HG03520 (cell line): ENCODE measurements around the gene POLE.

Experiments used
- ATAC-seq: cut with Tn5 transposase; IDR thresholded peaks from one replicate; pipeline ENCODE4 v1.9.1; 2021; ENCODE audit warnings: mild to moderate bottlenecking, moderate library complexity; ENCODE audit not compliant: unreplicated experiment

POLE gene

DNA sequence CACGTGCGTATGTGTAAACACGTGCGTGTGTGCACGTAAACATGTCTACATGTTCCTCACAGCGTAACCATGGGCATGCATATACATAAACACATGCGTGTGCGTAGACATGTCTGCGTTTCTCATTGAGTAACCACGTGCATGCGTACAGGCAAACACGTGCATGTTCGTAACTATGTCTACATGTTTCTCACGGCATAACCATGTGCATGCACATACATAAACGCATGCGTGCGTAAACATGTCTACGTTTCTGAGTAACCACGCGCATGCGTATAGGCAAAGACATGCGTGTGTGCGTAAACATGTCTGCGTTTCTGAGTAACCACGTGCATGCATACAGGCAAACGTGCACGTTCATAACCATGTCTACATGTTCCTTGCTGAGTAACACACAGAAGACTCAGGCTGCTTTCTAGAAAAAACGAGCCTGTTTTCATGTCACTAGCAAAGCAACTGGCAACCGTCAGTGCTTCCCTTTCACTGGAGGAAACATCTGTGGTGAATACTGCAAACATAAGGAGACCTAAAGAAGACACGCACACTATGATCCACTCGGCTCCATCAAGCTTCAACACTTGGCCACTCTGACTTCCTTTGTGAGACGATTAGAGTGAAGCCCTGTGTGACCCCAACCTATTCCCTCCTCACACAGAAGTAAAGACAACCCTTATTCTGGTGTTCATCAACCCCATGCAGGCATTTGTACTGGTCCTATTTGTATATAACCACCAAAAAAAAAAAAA is 28.8 kb downstream of the POLE start:
- ATAC-seq: no peak

DNA sequence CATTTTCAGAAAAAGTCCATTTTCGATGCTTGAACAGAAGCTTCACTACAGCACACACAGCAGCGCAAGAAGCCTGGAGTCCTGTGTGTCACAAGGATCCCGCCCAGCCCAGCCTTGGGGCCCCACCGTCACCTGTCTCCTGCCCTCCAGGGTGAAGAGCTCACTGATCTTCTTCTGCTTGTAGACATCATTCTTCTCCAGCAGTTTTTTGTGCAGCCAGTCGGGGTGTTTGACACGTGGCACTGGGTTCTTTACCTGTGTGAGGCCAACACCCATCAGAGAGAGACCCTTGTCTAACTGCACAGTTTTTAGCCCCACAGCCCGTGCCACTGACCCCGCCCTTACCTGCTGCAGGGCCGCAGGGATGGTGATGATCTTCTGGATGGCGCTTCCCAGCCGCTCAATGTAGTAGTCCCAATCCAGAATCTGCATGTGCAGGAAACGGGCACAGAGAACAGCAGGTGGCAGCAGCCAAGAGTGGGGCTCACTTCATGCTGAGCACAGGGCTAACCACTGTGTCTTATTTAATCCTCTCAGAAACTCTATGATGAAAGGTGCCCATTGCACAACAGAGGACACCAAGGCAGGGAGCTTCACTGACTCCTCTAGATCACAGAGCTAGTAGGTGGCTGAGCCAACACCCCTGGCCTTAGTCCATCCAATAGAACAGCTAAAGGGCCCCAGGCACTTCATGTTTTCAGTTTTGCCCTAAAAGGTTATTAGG is 30.0 kb downstream of the POLE start:
- no peak for ATAC-seq

DNA sequence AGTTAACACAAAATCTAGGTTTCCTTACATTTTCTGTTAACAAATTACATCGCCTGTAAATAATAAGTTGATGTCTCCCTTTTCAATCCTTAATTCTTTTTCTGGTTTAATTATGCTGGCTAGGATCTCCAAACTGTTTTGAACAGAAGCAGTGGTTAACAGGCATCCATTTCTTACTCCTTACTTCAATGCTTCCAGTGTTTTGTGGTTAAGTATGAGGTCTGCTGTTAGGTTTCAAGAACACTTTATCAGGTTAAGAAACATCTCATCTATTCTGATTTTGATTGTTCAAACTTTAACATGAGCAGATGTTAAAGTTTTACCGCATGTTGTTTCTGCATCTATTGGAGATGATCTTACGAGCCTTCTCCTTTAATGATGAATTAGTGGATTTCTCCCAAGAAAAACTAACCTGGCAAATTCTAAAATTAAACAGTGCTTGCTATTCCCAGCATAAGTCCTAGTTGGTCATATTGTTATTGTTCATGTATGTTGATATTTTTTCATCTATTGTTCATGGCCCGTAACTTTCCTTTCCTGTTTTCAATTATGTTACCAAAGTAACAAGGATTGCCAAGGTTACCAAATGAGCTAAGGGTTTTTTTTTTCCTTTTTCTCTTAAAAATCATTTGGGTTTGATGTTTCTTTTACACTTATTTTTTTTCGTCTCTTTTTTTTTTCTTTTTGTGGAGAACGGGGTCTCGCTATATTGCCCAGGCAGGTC is 33.4 kb downstream of the POLE start:
- ATAC-seq: no peak

DNA sequence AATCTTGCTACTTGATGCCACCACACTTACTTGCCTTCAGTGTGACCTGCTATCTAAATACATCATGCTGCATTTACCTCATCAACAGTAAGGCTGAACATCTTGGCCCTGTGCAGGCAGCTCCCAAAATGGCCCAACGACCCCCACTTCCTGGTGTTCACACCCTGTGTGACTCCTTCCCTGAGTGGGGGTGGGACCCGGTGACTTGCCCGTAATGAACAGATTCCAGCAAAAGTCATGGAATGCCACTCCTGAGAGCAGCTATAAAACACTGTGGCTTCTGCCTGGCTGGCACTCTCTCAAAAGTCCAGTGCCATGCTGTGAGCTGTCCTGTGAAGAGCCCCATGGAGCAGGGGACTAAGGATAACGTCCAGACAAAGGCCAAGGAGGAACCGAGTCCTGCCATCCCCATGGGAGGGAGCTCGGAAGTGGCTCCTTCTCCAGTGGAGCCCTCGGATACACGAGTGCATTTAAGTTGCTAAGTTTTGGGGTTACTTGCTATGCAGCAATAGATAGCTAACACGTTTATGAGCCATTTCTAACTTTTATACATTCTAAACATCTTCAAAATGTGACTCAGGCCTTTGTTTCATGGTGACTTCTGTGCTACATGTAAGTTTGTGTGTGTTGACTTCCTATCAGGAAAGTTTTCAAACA is 35.6 kb downstream of the POLE start:
- ATAC-seq: no peak

DNA sequence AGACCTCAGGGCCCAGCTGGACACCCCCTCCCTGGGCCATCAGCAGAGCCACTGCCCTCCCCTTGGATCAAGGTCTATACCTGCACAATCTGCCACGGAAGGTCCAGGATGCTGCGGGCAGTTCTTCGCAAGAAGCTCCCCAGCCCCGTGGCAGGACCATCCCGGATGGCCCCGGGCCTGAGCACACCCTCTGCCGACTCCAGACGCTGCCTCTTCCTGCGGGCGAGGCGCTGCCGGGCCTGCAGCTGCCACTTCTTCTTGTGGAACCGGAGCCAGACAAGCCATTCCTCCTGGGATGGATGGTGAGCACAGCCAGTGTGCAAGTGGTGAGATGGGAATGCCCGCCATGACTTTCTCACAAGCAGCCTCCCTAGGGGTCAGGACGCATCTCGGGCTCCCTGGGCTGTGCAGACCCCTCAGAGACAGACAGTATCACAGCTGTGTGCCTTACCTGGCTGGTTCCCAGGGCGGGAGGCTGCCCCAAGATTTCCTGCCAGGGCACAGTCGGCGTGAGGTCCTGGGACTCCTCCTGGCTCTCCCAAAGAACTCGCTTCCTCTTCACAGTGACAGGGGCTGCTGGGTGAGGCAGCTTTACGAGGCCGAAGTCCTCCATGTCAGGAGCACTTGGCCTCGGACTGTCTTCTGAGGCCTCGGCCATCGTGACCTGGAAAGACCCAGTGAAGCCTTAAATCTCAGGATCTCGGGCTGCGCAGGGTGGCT is 37.8 kb downstream of the POLE start:
- ATAC-seq: no peak

DNA sequence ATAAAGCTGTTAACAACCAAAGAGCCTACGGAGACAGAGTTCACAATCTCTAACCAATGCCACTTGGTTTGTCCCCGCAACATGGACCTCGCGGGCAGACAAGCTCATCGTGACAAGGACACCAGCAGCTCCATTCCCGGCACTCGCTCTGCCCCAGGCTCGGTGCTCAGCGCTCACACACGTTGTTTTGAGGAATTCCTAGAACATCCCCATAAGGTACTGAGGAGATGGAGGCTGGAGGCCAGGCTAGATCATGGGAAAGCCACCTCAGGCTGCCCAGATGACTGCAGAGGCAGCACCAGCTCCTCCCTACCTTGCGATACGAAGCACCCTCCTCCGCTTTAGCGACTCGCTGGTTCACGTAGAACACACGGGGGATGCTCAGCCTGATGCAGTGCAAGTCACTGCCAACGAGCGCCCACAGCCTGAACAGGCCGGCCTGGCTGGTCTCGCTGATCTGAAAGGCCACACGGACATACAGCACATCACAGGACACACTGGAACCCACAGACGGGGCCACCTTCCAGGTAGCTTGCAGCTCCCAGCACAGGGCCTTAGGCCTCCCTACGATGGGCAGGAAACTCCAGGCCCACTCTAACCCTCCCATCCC is 38.4 kb downstream of the POLE start:
- ATAC-seq: no peak

DNA sequence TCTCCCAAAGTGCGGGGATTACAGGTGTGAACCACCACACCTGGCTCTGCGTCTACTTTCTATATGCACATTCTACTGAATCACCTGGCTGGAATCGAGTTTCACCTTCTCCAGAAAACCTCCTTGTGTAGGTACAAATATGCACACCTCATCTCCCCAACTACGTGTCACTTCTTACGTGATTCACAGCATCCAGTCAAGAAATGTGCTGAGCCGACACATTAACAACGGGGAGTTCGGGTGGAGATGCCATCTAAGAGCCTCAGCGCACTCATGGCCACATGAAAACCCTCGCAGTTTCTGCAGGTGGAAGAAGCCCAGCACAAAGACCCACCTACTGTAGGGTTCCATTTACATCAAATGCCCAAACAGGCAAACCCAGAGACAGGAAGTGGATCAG is 39.3 kb downstream of the POLE start:
- no peak for ATAC-seq

DNA sequence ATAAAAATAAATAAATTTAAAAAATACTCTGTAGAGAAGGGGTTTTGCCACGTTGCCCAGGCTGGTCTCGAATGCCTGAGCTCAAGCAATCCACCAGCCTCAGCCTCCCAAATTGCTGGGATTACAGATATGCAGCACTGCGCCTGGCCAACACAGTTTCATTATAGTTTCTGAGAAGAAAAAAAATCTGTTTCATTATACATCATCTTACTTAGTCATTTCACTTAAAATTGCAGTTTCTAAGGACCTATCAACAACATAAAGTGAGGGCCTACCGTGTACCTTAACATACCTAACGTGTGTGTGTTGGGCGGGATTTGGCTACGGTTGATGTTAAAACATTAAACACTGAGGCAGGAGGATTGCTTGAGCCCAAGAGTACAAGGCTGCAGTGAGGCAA is 40.3 kb downstream of the POLE start:
- no peak for ATAC-seq

DNA sequence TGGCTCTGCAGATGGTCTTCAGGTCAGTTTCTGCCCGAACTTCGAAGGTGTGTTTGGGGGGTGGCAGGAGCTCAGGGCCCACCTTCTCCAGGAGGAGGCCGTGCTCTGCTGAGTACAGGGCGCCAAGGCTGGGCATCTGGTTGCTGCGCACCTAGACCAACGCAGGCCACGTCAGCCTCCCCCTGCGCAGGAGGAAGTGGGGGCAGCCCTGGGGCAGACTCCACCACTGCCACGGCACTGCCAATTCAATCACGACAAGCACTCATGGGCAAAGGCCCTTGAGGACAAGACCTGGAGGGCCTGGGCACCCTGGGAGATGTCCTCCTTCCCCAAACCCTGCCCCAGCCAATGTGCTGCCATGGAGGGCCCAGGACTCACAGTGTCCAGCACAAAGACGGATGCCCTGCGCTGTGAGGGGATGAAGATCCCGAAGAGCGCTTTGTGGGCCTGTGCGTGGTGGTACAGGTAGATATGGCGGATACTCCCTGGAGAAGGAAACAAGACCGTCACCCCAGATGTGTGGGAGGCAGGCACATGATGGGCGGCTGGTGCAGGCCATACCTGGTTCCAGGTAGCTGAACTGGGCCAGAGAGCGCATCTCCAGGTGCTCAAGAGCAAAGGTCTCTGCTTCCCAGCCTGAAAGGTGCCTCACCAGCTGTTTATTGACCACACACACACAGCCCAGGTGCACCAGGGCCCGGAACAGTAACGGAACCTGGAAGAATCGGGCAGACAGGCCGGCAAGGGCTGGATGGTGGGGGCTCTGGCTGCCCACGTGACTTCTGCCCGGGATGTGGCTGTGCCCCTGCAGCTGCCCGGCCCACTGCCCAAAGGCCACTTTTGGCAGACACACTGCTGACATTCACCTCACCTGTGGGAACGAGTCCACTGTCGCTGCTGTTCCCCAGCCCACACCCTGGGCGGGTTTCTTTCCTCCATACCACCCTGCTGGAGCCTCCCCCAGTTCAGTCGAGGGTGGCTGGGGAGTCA is 44.0 kb downstream of the POLE start:
- ATAC-seq: no peak

DNA sequence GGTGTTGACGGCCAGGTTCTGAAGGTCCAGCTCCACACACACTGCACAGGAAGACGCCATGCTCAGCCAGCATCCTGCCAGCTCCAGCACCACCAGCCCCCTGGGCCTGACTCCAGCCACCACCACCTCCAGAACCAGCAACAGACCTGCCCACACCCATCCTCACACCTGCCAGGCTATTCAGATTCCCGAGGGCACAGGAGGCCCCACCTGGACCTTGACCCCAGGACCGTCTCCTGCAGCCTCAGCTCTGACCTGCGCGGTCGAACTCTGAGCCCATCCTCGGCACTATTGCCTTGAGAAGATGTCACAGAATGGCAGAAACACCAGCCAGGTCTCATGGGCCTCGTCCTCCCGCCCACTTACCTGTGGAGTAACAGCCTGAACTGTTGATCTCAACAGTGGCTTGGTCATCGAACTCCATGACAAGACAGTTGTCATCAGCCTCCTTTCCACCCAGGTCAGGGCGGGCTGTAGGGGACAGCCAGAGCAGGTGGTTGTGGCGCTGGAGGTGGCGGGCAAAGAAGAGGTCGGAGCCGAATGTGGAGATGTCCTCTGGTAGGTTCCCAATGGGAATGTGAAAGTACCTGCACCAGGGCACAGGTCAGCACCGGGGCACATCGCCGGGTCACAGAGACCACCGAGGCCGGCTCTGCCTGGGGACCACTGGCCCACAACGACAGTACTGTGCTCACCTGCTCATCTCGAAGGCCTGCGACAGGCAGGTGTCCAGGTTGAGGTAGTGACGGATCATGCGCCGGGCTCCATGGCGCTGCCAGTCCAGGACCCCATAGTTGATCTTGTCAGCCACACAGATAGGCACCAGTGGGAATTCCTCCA is 45.1 kb downstream of the POLE start:
- ATAC-seq: no peak

DNA sequence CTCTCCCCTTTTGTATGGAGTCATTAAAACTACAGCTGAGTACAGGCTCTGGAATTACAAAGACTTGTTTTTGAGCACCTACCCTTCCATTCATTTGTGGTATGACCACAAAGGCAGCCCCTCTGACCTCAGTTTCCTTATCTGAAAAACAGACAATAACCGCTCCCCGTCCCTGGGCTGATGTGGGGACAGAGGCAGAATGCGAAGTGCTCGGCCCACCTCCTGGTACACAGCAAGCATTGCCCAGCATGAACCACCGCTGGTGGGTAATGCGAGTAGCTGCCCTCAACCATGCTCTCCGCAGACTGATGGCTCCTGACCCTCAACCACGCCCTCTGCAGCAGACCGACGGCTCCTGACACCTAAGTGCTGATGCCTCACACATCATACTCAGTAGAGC is 46.2 kb downstream of the POLE start:
- ATAC-seq: no peak

DNA sequence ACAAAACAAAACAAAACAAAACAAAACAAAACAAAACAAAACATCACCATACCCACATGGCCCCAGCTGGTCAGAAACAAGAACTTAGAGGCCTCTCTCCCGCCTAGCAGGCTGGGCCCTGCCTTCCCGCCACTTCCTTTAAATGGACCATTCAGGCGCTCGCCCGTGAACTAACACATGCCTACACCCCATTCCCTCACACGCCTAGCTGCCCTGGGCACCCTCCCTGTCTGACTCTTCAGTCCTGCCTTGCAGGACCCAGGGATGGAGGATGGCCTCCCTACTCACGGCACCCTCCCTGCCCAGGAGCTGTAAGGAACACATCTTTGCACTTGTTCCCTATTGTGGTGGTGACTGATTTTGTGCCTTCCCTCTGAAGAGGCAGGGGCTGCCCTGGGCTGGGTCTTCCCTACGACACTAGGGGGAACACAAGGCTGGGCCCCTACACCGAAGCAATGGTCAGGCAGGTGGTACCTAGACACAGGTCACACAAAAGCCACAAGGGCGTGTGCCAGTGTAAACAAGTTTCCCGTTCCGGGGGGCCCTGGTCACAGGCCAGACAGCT is 47.1 kb downstream of the POLE start:
- no peak for ATAC-seq

DNA sequence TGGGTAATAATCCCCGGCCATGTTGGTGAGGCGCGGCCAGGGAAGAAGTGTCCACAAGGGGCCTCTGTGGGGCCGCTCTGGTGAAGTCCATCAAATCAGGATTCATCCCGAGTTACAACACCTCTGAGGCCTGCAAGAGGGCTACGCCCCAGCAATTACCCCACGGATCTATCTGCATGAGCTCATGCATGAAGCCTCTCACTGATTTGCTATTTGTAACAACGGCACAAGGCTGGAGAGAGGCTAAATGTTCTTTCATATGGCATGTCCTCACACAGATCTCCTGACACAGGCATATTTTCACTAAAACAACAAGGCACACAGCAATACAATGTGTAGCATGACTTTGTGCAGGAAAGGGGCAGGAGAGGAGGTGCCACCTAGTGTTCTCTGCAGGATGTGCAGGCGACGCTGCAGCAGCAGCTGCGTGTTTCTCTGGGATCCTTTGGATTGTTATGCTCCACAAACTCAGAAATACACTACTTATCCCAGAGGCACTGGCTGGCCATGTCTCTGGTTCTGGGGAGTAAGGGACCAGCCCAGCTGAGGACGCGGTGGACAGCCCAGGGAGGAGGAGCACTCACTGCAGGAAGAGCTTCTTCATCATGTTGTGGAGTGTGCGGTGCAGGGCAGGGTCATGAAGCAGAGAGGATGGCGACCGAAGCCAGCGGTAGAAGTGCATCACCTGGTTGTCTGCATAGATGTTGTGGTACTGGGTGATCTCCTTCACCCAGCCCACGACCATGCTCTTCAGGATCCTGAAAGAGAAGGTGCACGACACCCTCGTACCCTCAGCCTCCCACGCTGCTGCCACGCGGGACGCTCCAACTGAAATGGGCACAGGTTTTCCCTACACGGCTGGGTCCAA is 48.4 kb downstream of the POLE start:
- no peak for ATAC-seq

DNA sequence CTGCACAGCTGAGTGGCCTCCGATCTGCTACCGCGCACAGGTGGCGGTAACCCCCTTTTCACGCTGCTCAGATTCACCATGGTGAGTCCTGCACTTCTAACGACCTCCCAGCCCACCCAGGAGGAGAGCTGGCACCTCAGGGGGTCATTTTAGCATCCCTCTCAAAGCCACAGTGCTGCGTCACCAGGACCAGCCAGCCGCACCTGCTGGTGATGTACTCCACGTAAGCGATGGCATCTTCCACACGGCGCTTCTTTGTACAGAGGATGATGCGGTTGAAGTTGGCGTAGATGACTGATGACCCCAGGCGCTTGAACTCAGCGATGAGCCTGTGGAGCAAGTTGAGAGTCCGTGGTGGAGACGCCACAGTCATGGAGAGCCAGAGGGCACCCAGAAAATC is 49.3 kb downstream of the POLE start:
- no peak for ATAC-seq

DNA sequence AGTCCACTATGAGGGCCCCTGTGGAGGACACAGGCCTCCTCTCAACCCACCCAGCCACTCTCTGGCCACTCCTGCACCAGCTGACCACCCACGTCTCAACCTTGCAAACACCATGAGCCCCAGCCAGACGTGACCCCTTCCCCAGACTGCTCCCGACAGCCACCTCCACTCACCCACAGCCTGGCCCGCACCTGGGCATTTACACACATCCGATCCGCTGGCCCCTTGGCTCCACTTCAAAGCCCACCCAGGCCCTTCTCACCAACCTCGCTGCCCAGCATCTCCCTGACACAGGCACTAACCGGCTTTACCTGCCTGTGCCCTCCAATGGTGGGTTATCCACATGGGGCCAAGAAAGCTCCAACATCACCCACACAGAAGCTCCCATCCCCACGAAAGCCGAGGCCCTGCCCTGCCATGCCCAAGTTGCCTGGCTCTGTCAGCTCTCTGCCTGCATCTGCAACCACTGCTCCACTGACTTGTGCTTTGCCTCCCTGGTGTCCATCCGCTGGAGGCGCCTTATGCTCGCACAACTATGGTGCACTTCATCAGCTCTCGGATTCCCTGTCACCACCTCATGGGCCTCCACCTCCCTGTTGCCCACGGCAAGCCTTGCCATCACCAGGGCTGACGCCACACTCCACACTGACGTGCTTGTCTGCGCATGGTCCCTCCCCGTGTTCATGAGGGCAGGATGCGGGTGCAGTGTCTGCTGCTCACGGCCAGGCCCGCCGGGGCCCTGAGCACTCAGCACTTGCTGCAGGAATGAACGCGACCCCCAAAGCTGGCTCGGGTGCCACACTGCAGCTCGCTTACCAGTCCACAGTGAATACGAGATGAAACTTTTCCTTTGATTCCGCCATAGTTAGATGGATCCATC is 51.8 kb downstream of the POLE start:
- ATAC-seq: no peak

DNA sequence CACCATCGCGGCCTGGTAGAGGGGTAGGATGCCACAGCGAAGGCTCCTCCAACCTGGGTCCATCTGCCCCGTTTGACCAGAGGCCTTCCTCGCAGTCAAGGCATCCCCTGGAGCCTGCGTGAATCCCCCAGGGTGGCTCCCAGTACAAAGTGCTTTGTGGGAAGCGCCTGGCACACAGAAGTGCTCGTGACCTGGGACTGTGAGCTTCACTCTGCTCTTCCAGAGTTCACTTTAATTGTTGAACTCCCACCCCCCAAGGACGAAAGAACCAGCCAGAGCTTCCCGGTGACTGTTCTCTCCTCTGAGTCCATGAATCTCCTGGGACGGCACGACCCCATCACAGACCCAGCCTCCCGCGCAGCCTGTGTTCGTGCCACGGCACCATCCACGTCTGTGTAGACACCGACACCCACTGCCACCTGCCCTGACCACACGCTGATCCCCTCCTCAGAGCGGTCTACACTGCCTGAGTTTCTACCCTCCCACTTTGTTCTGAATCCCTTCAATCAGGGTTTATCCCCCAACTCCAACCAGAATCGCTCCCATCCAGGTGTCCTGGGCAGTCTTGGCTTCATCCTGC is 52.6 kb downstream of the POLE start:
- no peak for ATAC-seq
